ENCODE data around the gene SHKBP1.
A peak's percentile ranks its signal among the peaks of the same experiment; 100 is the strongest.

Gene SHKBP1

GRCh38 chr19:40597329-40597838 lies 20.7 kb downstream of the SHKBP1 start:
- no peak for ATAC-seq
- no peak for TF ChIP-seq RARB (CRISPR knock-in tag; IDR thresholded peaks at IDR 0.05)
- no peak for TF ChIP-seq ZNF70 (CRISPR knock-in tag; IDR thresholded peaks at IDR 0.05)
- TF ChIP-seq POU6F1 (CRISPR knock-in tag; IDR thresholded peaks at IDR 0.05; ENCODE audit: borderline replicate concordance, low read depth) = no peak
- TF ChIP-seq CREB5 (CRISPR knock-in tag; IDR thresholded peaks at IDR 0.05; ENCODE audit: low read depth) = no peak
- no peak for TF ChIP-seq BACH2 (CRISPR knock-in tag; IDR thresholded peaks at IDR 0.05; ENCODE audit: borderline replicate concordance)
- TF ChIP-seq ARNTL (CRISPR knock-in tag; IDR thresholded peaks at IDR 0.05; ENCODE audit: borderline replicate concordance, low read depth) = no peak
- no peak for TF ChIP-seq TOX (CRISPR knock-in tag; IDR thresholded peaks at IDR 0.05; ENCODE audit: borderline replicate concordance)
- TF ChIP-seq ZNF565 (CRISPR knock-in tag; conservative IDR thresholded peaks at IDR 0.05; ENCODE audit: low read depth) = no peak
- TF ChIP-seq, protein P1, sequence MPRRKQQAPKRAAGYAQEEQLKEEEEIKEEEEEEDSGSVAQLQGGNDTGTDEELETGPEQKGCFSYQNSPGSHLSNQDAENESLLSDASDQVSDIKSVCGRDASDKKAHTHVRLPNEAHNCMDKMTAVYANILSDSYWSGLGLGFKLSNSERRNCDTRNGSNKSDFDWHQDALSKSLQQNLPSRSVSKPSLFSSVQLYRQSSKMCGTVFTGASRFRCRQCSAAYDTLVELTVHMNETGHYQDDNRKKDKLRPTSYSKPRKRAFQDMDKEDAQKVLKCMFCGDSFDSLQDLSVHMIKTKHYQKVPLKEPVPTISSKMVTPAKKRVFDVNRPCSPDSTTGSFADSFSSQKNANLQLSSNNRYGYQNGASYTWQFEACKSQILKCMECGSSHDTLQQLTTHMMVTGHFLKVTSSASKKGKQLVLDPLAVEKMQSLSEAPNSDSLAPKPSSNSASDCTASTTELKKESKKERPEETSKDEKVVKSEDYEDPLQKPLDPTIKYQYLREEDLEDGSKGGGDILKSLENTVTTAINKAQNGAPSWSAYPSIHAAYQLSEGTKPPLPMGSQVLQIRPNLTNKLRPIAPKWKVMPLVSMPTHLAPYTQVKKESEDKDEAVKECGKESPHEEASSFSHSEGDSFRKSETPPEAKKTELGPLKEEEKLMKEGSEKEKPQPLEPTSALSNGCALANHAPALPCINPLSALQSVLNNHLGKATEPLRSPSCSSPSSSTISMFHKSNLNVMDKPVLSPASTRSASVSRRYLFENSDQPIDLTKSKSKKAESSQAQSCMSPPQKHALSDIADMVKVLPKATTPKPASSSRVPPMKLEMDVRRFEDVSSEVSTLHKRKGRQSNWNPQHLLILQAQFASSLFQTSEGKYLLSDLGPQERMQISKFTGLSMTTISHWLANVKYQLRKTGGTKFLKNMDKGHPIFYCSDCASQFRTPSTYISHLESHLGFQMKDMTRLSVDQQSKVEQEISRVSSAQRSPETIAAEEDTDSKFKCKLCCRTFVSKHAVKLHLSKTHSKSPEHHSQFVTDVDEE (CRISPR knock-in tag; IDR thresholded peaks at IDR 0.05) = no peak
- TF ChIP-seq PPARA (CRISPR knock-in tag; IDR thresholded peaks at IDR 0.05; ENCODE audit: borderline replicate concordance) = no peak
- TF ChIP-seq PATZ1 (CRISPR knock-in tag; IDR thresholded peaks at IDR 0.05; ENCODE audit: borderline replicate concordance) = no peak
- TF ChIP-seq ISL1 (CRISPR knock-in tag; IDR thresholded peaks at IDR 0.05) = no peak
- no peak for TF ChIP-seq ZNF8 (CRISPR knock-in tag; IDR thresholded peaks at IDR 0.05)
- TF ChIP-seq ESRRG (CRISPR knock-in tag; IDR thresholded peaks at IDR 0.05) = no peak
- TF ChIP-seq ZC3H10 (CRISPR knock-in tag; IDR thresholded peaks at IDR 0.05) = no peak
- TF ChIP-seq ZFP30 (CRISPR knock-in tag; IDR thresholded peaks at IDR 0.05) = no peak
- no peak for TF ChIP-seq OSR1 (CRISPR knock-in tag; IDR thresholded peaks at IDR 0.05)
- no peak for TF ChIP-seq CSDC2 (CRISPR knock-in tag; IDR thresholded peaks at IDR 0.05)
- no peak for TF ChIP-seq GLIS3 (CRISPR knock-in tag; IDR thresholded peaks at IDR 0.05)

DNA sequence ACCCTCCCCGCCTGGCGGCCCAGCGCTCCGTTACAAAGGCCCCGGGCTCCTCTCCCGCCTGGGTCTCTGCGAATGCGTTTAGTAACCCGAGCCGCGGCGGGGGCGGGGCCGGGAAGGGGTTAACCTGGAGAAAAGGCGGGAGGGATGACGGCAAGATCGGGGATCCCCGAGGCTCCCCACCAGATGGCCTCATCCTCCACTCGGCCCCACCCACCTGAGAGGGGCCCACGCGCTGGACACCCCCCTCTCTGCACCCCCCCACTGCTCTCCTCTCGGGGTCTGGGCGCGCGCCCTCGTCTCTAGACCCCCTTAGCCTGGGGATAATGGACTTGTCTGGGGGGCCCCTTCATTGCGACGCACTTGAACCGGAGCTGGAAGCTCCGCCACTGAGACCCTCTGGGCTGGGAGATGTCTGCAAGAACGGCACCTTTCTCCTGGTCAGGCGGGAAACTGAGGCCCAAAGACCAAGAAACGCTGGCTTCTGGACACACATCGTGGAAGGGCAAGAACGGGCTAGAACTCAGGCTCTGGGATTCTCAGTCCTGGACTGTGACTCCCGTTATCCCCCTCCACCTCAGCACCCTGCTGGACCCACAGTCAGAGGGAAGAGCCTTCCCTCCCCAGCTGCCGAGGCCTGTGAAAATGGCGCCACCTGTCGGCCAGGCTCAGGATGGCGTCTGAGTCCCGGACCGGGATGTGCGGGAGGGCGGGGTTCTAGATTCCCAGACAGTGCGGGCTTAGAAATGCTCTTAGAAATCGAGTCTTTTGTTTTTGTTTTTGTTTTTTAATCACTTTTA lies 21.6 kb downstream of the SHKBP1 start:
- ATAC-seq = peak; percentile 81
- no peak for TF ChIP-seq ESRRG (CRISPR knock-in tag; IDR thresholded peaks at IDR 0.05)
- TF ChIP-seq PPARA (CRISPR knock-in tag; IDR thresholded peaks at IDR 0.05; ENCODE audit: borderline replicate concordance) = no peak
- no peak for TF ChIP-seq ZC3H10 (CRISPR knock-in tag; IDR thresholded peaks at IDR 0.05)
- no peak for TF ChIP-seq SNAI2 (CRISPR knock-in tag; IDR thresholded peaks at IDR 0.05)
- no peak for TF ChIP-seq CSRNP3 (CRISPR knock-in tag; IDR thresholded peaks at IDR 0.05)
- no peak for TF ChIP-seq ISL1 (CRISPR knock-in tag; IDR thresholded peaks at IDR 0.05)
- TF ChIP-seq POU6F1 (CRISPR knock-in tag; IDR thresholded peaks at IDR 0.05; ENCODE audit: borderline replicate concordance, low read depth) = no peak
- TF ChIP-seq ZNF8 (CRISPR knock-in tag; IDR thresholded peaks at IDR 0.05) = no peak
- TF ChIP-seq GLIS3 (CRISPR knock-in tag; IDR thresholded peaks at IDR 0.05) = no peak
- TF ChIP-seq TOX (CRISPR knock-in tag; IDR thresholded peaks at IDR 0.05; ENCODE audit: borderline replicate concordance) = no peak
- no peak for TF ChIP-seq ZNF565 (CRISPR knock-in tag; conservative IDR thresholded peaks at IDR 0.05; ENCODE audit: low read depth)
- TF ChIP-seq ZFP3 (CRISPR knock-in tag; IDR thresholded peaks at IDR 0.05) = no peak
- no peak for TF ChIP-seq BACH2 (CRISPR knock-in tag; IDR thresholded peaks at IDR 0.05; ENCODE audit: borderline replicate concordance)
- TF ChIP-seq PATZ1 (CRISPR knock-in tag; IDR thresholded peaks at IDR 0.05; ENCODE audit: borderline replicate concordance) = no peak
- TF ChIP-seq ZNF70 (CRISPR knock-in tag; IDR thresholded peaks at IDR 0.05) = no peak

Data from SK-N-SH treated with all-trans-retinoic acid at 6 μM for 48 hours (cell line).